CD14-positive monocyte (primary cell): ENCODE measurements around the gene MPPED1. TPM values are rescaled to one million over a fixed set of nuclear protein-coding genes. Genes with fewer than 3 reads are reported as not detected.

Source experiments
- DNase-seq, 3 donors: peaks; one replicate each; pipeline ENCODE4 v3.0.0-alpha.2; 2011 to 2022
- H2AFZ ChIP-seq: 2 replicates; pipeline ENCODE4 v1.6.0; 2012; ENCODE audit warnings: mild to moderate bottlenecking, low read depth, low read length, inconsistent platforms; ENCODE audit not compliant: insufficient read depth, poor library complexity, severe bottlenecking
- H3K27ac ChIP-seq, 2 donors: 1 replicate in 1 of 2; 2 replicates in 1 of 2; pipeline ENCODE4 v1.5.1; 2012 to 2013; ENCODE audit warnings: low read length in 2 of 2, control low read depth in 1 of 2, inconsistent platforms in 1 of 2, low read depth in 1 of 2, mild to moderate bottlenecking in 1 of 2
- H3K27me3 ChIP-seq, 2 donors: one replicate each; pipeline versions ENCODE4 v1.6.0 to v1.6.1; 2011 to 2013; ENCODE audit warnings: low read length in 2 of 2; ENCODE audit not compliant: control insufficient read depth in 2 of 2, insufficient read depth in 2 of 2
- H3K36me3 ChIP-seq, 2 donors: replicated peaks in 1 of 2; 1 replicate in 1 of 2; 2 replicates in 1 of 2; pipeline versions ENCODE4 v1.5.1 to v1.6.1; 2012 to 2013; ENCODE audit warnings: low read length in 2 of 2, control low read depth in 1 of 2, inconsistent platforms in 1 of 2, mild to moderate bottlenecking in 1 of 2; ENCODE audit not compliant: insufficient read depth in 2 of 2, control insufficient read depth in 1 of 2
- H3K4me1 ChIP-seq, 2 donors: 1 replicate in 1 of 2; 2 replicates in 1 of 2; pipeline versions ENCODE4 v1.5.1 to v1.6.1; 2012 to 2013; ENCODE audit warnings: low read length in 2 of 2, control low read depth in 1 of 2, inconsistent platforms in 1 of 2, mild to moderate bottlenecking in 1 of 2, moderate library complexity in 1 of 2; ENCODE audit not compliant: insufficient read depth in 2 of 2, control insufficient read depth in 1 of 2
- H3K4me2 ChIP-seq: replicated peaks from 2 replicates; pipeline ENCODE3; 2012; ENCODE audit warnings: low read length, moderate library complexity, mild to moderate bottlenecking; ENCODE audit not compliant: poor library complexity, severe bottlenecking; ENCODE audit errors: extremely low read depth
- H3K4me3 ChIP-seq, 3 experiments: fragments of 200-600 bp in 1 of 3; sonication (generic) in 1 of 3; replicated peaks in 1 of 3; 1 replicate in 2 of 3; 2 replicates in 1 of 3; pipeline ENCODE4 v1.5.1; 2011 to 2013; ENCODE audit warnings: low read length in 3 of 3, mild to moderate bottlenecking in 3 of 3, control low read depth in 2 of 3, low read depth in 2 of 3, inconsistent platforms in 1 of 3, moderate library complexity in 1 of 3
- H3K79me2 ChIP-seq: 2 replicates; pipeline ENCODE4 v1.6.0; 2012; ENCODE audit warnings: mild to moderate bottlenecking, control low read depth, inconsistent platforms, low read length, moderate library complexity; ENCODE audit not compliant: insufficient read depth
- H3K9ac ChIP-seq: 2 replicates; pipeline ENCODE4 v1.6.0; 2017; ENCODE audit warnings: low read length, mild to moderate bottlenecking; ENCODE audit not compliant: insufficient read depth, poor library complexity, severe bottlenecking
- H3K9me3 ChIP-seq, 2 donors: replicated peaks in 1 of 2; 1 replicate in 1 of 2; 2 replicates in 1 of 2; pipeline versions ENCODE4 v1.5.1 to v1.6.1; 2012 to 2013; ENCODE audit warnings: low read length in 2 of 2, control low read depth in 1 of 2; ENCODE audit not compliant: control insufficient read depth in 1 of 2, insufficient read depth in 1 of 2
- H4K20me1 ChIP-seq: 2 replicates; pipeline ENCODE4 v1.6.0; 2012; ENCODE audit warnings: mild to moderate bottlenecking, low read length, control low read depth, moderate library complexity; ENCODE audit not compliant: insufficient read depth
- H3K27ac Mint-ChIP-seq, 7 donors: one replicate each; pipeline ENCODE4 v1.8.0; 2020; ENCODE audit warnings: mild to moderate bottlenecking in 7 of 7, mixed read lengths in 7 of 7, moderate library complexity in 6 of 7, inconsistent platforms in 2 of 7
- H3K27me3 Mint-ChIP-seq, 3 donors: one replicate each; pipeline ENCODE4 v1.8.0; 2021 to 2022; ENCODE audit warnings: low read depth in 3 of 3, mild to moderate bottlenecking in 3 of 3, mixed read lengths in 3 of 3, moderate library complexity in 3 of 3, inconsistent platforms in 1 of 3
- H3K36me3 Mint-ChIP-seq, 2 donors: one replicate each; pipeline ENCODE4 v1.8.0; 2020; ENCODE audit warnings: mixed read lengths in 2 of 2, inconsistent platforms in 1 of 2, mild to moderate bottlenecking in 1 of 2
- H3K4me1 Mint-ChIP-seq: one replicate; pipeline ENCODE4 v1.8.0; 2020; ENCODE audit warnings: mild to moderate bottlenecking, mixed read lengths
- H3K4me3 Mint-ChIP-seq, 2 donors: one replicate each; pipeline ENCODE4 v1.8.0; 2020; ENCODE audit warnings: mild to moderate bottlenecking in 2 of 2, mixed read lengths in 2 of 2, moderate library complexity in 1 of 2
- H3K9me3 Mint-ChIP-seq, 7 donors: one replicate each; pipeline ENCODE4 v1.8.0; 2020 to 2022; ENCODE audit warnings: mixed read lengths in 7 of 7, mild to moderate bottlenecking in 6 of 7, moderate library complexity in 6 of 7, inconsistent platforms in 2 of 7
- CTCF ChIP-seq: fragments of 200-600 bp; IDR thresholded peaks from one replicate; pipeline ENCODE4 v1.8.0; 2022; ENCODE audit warnings: antibody characterized with exemption, mild to moderate bottlenecking
- WGBS: methylation state at CpG from one replicate; pipeline ENCODE4 v1.1.5; 2013; ENCODE audit warnings: missing lambda C conversion rate; ENCODE audit not compliant: insufficient coverage; 5-methylcytosine and 5-hydroxymethylcytosine counted together
- intact Hi-C, 2 donors: fragments of 100-400 bp; cut with micrococcal nuclease; formaldehyde crosslinking; loops; one replicate each; pipeline versions ENCODE4 v1.15.0 to v1.15.1; 2023
- polyA plus RNA-seq, 3 donors: library from polyadenylated mRNA; depleted of rRNA in 1 of 3; unstranded in 2 of 3; stranded (reverse) in 1 of 3; fragments of 300-500 nt in 2 of 3; fragments of >200 nt in 1 of 3; fragmentation: Illumina TruSeq in 2 of 3; gene quantifications; 1 replicate in 2 of 3; 2 replicates in 1 of 3; pipeline ENCODE4 v1.2.3, GENCODE V29; 2012 to 2021

MPPED1 gene
- polyA plus RNA-seq, 3 donors, result not detected

GRCh38 chr22:43399338-43399979 lies 12.4 kb upstream of the MPPED1 start:
- H3K9me3 ChIP-seq, result no peaks in the 10 kb centered on the region
- H3K36me3 Mint-ChIP-seq, result no peaks in the 10 kb centered on the region
- WGBS, result 83% methylated on average over 21 of the region's 25 CpGs

GRCh38 chr22:43399980-43400358 lies 11.8 kb upstream of the MPPED1 start:
- Mint-ChIP-seq H3K27ac (no peak overlapping the region), H3K27me3 (peaks cover 8 to 20% (median 8%) of the 10 kb centered on the region in 3 donors), H3K36me3 (no peaks in the 10 kb centered on the region), H3K4me1 (no peaks in the 10 kb centered on the region), H3K4me3 (no peak overlapping the region), H3K9me3 (peaks cover 0 to 7% (median 2%) of the 10 kb centered on the region in 7 donors)
- no peaks in the 10 kb centered on the region for H3K27me3 ChIP-seq
- H3K27ac ChIP-seq, result no peak overlapping the region
- WGBS, result 90% methylated on average over 4 of the region's 6 CpGs
- no peak for TF ChIP-seq CTCF
- no peaks in the 10 kb centered on the region for H4K20me1 ChIP-seq
- intact Hi-C loops, result no loop called here
- no peaks in the 10 kb centered on the region for H3K4me1 ChIP-seq
- no peak for DNase-seq
- no peak overlapping the region for H3K4me3 ChIP-seq
- H3K4me2 ChIP-seq, result no peak overlapping the region
- no peaks in the 10 kb centered on the region for H3K9me3 ChIP-seq
- no peak overlapping the region for H3K9ac ChIP-seq
- no peak overlapping the region for H2AFZ ChIP-seq
- H3K36me3 ChIP-seq, result no peaks in the 10 kb centered on the region
- H3K79me2 ChIP-seq, result no peaks in the 10 kb centered on the region

More at GRCh38 chr22:43399338-43399979, 12.4 kb upstream of the MPPED1 start:
- H3K27ac Mint-ChIP-seq, result no peak overlapping the region
- TF ChIP-seq CTCF, result no peak
- Histone ChIP-seq H3K36me3 (no peaks in the 10 kb centered on the region), H3K79me2 (no peaks in the 10 kb centered on the region), H3K9ac (no peak overlapping the region), H4K20me1 (no peaks in the 10 kb centered on the region), H3K4me2 (no peak overlapping the region), H2AFZ (no peak overlapping the region), H3K27me3 (no peaks in the 10 kb centered on the region), H3K4me3 (no peak overlapping the region), H3K27ac (no peak overlapping the region), H3K4me1 (no peaks in the 10 kb centered on the region)
- H3K27me3 Mint-ChIP-seq, result peaks cover 8 to 20% (median 8%) of the 10 kb centered on the region in 3 donors
- H3K4me3 Mint-ChIP-seq, result no peak overlapping the region
- H3K4me1 Mint-ChIP-seq, result no peaks in the 10 kb centered on the region
- H3K9me3 Mint-ChIP-seq, result peaks cover 0 to 7% (median 2%) of the 10 kb centered on the region in 7 donors
- DNase-seq, result no peak
- intact Hi-C loops, result no loop called here
